IMR-90 (cell line): Measurements from ENCODE around the gene IFNW1. TPM values are rescaled to one million over a fixed set of nuclear protein-coding genes. Genes with fewer than 3 reads are reported as not detected.
A peak's percentile ranks its signal among the peaks of the same experiment; 100 is the strongest.

Experiments
- ATAC-seq: fragments of 200-7000 bp; cut with Tn5 transposase; 2 replicates; pipeline ENCODE4 v1.9.1; 2020; ENCODE audit warnings: low read depth, mild to moderate bottlenecking, moderate library complexity
- BruUV-seq: library from RNA; stranded (reverse); fragments of 400-500 nt; replicated peaks from 2 replicates; lab custom pipeline; 2021; lab: Mats Ljungman, UMichigan
- CTCF ChIA-PET: fragments of 300-600 bp; formaldehyde crosslinking; extraction: SDS; loops from one replicate; lab custom pipeline; 2021; ENCODE audit warnings: antibody characterized with exemption; lab: Yijun Ruan, JAX
- POLR2A ChIA-PET: fragments of 300-600 bp; sonication (Branson Sonifier 250); formaldehyde crosslinking; loops from one replicate; lab custom pipeline; 2022; ENCODE audit warnings: antibody characterized with exemption; ENCODE audit not compliant: unreplicated experiment; lab: Charles Lee
- DNase-seq: peaks from one replicate; pipeline ENCODE4 v3.0.0; 2013
- H2AFZ ChIP-seq: replicated peaks from 2 replicates; pipeline ENCODE3; 2013; ENCODE audit warnings: low read length, mild to moderate bottlenecking; ENCODE audit not compliant: poor library complexity
- H2AK5ac ChIP-seq: 2 replicates; pipeline ENCODE4 v1.6.1; 2013; ENCODE audit warnings: low read depth, low read length, inconsistent platforms
- H2AK9ac ChIP-seq: replicated peaks from 2 replicates; pipeline ENCODE3; 2013; ENCODE audit warnings: mild to moderate bottlenecking, low read depth, low read length, moderate library complexity; ENCODE audit not compliant: poor library complexity
- H2BK120ac ChIP-seq: 2 replicates; pipeline ENCODE4 v1.6.1; 2013; ENCODE audit warnings: low read depth, low read length, inconsistent platforms
- H2BK15ac ChIP-seq: 3 replicates; pipeline ENCODE4 v1.6.1; 2013; ENCODE audit warnings: low read depth, low read length, inconsistent platforms
- H2BK20ac ChIP-seq: 2 replicates; pipeline ENCODE4 v1.6.1; 2013; ENCODE audit warnings: low read depth, mild to moderate bottlenecking, inconsistent platforms, low read length, moderate library complexity
- H2BK5ac ChIP-seq: 2 replicates; pipeline ENCODE4 v1.6.1; 2013; ENCODE audit warnings: mild to moderate bottlenecking, low read depth, low read length, inconsistent platforms; ENCODE audit not compliant: poor library complexity, severe bottlenecking
- H3K14ac ChIP-seq: replicated peaks from 2 replicates; pipeline ENCODE4 v1.6.1; 2013; ENCODE audit warnings: low read depth, low read length, inconsistent platforms
- H3K18ac ChIP-seq: 2 replicates; pipeline ENCODE4 v1.6.1; 2013; ENCODE audit warnings: low read depth, low read length, control low read depth
- H3K23ac ChIP-seq: 2 replicates; pipeline ENCODE4 v1.6.1; 2013; ENCODE audit warnings: low read depth, low read length, inconsistent platforms
- H3K27ac ChIP-seq: 2 replicates; pipeline ENCODE4 v1.5.1; 2013; ENCODE audit warnings: mild to moderate bottlenecking, control low read depth, low read length; ENCODE audit not compliant: insufficient read depth
- H3K27me3 ChIP-seq: 2 replicates; pipeline ENCODE4 v1.6.1; 2013; ENCODE audit warnings: low read length; ENCODE audit not compliant: control insufficient read depth, insufficient read depth
- H3K36me3 ChIP-seq: 2 replicates; pipeline ENCODE4 v1.6.1; 2013; ENCODE audit warnings: low read length, mixed read lengths; ENCODE audit not compliant: control insufficient read depth, insufficient read depth
- H3K4ac ChIP-seq: 2 replicates; pipeline ENCODE4 v1.6.1; 2013; ENCODE audit warnings: low read depth, low read length, inconsistent platforms
- H3K4me1 ChIP-seq: 2 replicates; pipeline ENCODE4 v1.6.1; 2013; ENCODE audit warnings: low read length, mixed read lengths; ENCODE audit not compliant: control insufficient read depth, insufficient read depth
- H3K4me2 ChIP-seq: 2 replicates; pipeline ENCODE4 v1.6.1; 2013; ENCODE audit warnings: low read depth, mild to moderate bottlenecking, control low read depth, low read length, moderate library complexity
- H3K4me3 ChIP-seq: 2 replicates; pipeline ENCODE4 v1.5.1; 2013; ENCODE audit warnings: low read depth, mild to moderate bottlenecking, control low read depth, low read length, moderate library complexity; ENCODE audit not compliant: insufficient read depth
- H3K56ac ChIP-seq: 2 replicates; pipeline ENCODE4 v1.6.1; 2013; ENCODE audit warnings: low read length, inconsistent platforms; ENCODE audit not compliant: insufficient read depth; ENCODE audit errors: extremely low read depth
- H3K79me1 ChIP-seq, 2 experiments: 2 replicates each; pipeline ENCODE4 v1.6.1; 2013; ENCODE audit warnings: low read length in 2 of 2, inconsistent platforms in 1 of 2, low read depth in 1 of 2
- H3K9ac ChIP-seq: 2 replicates; pipeline ENCODE4 v1.6.1; 2013; ENCODE audit warnings: low read depth, low read length, control low read depth
- H3K9me1 ChIP-seq: 2 replicates; pipeline ENCODE4 v1.6.1; 2013; ENCODE audit warnings: low read length, inconsistent platforms; ENCODE audit not compliant: insufficient read depth
- H3K9me3 ChIP-seq: 2 replicates; pipeline ENCODE4 v1.6.1; 2013; ENCODE audit warnings: low read length; ENCODE audit not compliant: control insufficient read depth, insufficient read depth
- H4K20me1 ChIP-seq: 2 replicates; pipeline ENCODE4 v1.6.1; 2013; ENCODE audit warnings: low read length, inconsistent platforms; ENCODE audit not compliant: insufficient read depth
- H4K5ac ChIP-seq: 2 replicates; pipeline ENCODE4 v1.6.1; 2013; ENCODE audit warnings: mild to moderate bottlenecking, low read depth, low read length, control low read depth
- H4K8ac ChIP-seq, 2 experiments: 2 replicates each; pipeline ENCODE4 v1.6.1; 2013; ENCODE audit warnings: low read depth in 2 of 2, low read length in 2 of 2, control low read depth in 1 of 2, inconsistent platforms in 1 of 2
- H4K91ac ChIP-seq: 2 replicates; pipeline ENCODE4 v1.6.1; 2013; ENCODE audit warnings: low read depth, low read length, inconsistent platforms; ENCODE audit not compliant: insufficient read depth
- FOS ChIP-seq: fragments of 150-350 bp; IDR thresholded peaks from 2 replicates; pipeline ENCODE4 v1.6.1; 2016; ENCODE audit warnings: low read depth, low read length
- POLR2A ChIP-seq: IDR thresholded peaks from 2 replicates; pipeline ENCODE4 v1.6.1; 2012; ENCODE audit warnings: mild to moderate bottlenecking, low read depth, low read length
- WGBS, 2 experiments: methylation state at CpG; one replicate each; pipeline versions ENCODE4 v1.1.5 to v1.1.7; 2013; ENCODE audit warnings: missing lambda C conversion rate in 2 of 2; ENCODE audit not compliant: insufficient read length in 1 of 2; ENCODE audit errors: extremely low coverage in 2 of 2; 5-methylcytosine and 5-hydroxymethylcytosine counted together
- dilution Hi-C: fragments of 300-500 bp; cut with HindIII; formaldehyde crosslinking; loops from one replicate; pipeline ENCODE4 v1.14.3; 2018; ENCODE audit warnings: low sequenced_read_pairs; ENCODE audit not compliant: unreplicated experiment
- in situ Hi-C: fragments of 300-500 bp; cut with MboI; formaldehyde crosslinking; loops from 3 replicates; pipeline ENCODE4 v1.14.3; 2019; ENCODE audit warnings: low sequenced_read_pairs, inconsistent platforms, mixed read lengths
- intact Hi-C: fragments of 100-400 bp; cut with micrococcal nuclease; formaldehyde crosslinking; loops from 2 replicates; pipeline ENCODE4 v1.10.0; 2022
- polyA plus RNA-seq, 3 experiments: library from polyadenylated mRNA; depleted of rRNA; stranded (reverse); fragments of >200 nt; gene quantifications; 2 replicates each; pipeline ENCODE4 v1.2.3, GENCODE V29; 2012; ENCODE audit warnings: low replicate concordance in 1 of 3
- total RNA-seq: library from RNA; depleted of rRNA; stranded (reverse); fragments of >200 nt; gene quantifications from 2 replicates; pipeline ENCODE4 v1.2.3, GENCODE V29; 2012

Gene IFNW1
- total and polyA plus RNA-seq, 2 of the 4 experiments (the other 2 are of a cell fraction), result not detected

GRCh38 chr9:21154018-21154608, 12.5 kb upstream of the IFNW1 start:
- no peak overlapping the region for H2BK120ac ChIP-seq
- no peaks in the 10 kb centered on the region for H3K27me3 ChIP-seq
- H4K5ac ChIP-seq, result no peak overlapping the region
- no peak overlapping the region for H3K4me3 ChIP-seq
- no peak overlapping the region for H2AFZ ChIP-seq
- ChIA-PET POLR2A (no interaction called here), CTCF (no interaction called here)
- H3K23ac ChIP-seq, result no peak overlapping the region
- H3K4ac ChIP-seq, result no peak overlapping the region
- H3K18ac ChIP-seq, result no peak overlapping the region
- ATAC-seq (peak; percentile 60), DNase-seq (peak; percentile 1)
- BruUV-seq, result no TSS peak
- WGBS, 2 experiments, result no CpG with 5 or more reads among the region's 3 CpGs
- H2AK5ac ChIP-seq, result no peak overlapping the region
- no peak overlapping the region for H3K4me2 ChIP-seq
- in situ Hi-C loops, result no loop called here
- H3K9ac ChIP-seq, result no peak overlapping the region
- dilution Hi-C loops, result no loop called here
- no peaks in the 10 kb centered on the region for H3K9me1 ChIP-seq
- H4K8ac ChIP-seq, result no peak overlapping the region
- H3K79me1 ChIP-seq, result no peaks in the 10 kb centered on the region
- H4K91ac ChIP-seq, result no peak overlapping the region
- no peak overlapping the region for H3K14ac ChIP-seq
- no peak overlapping the region for H3K56ac ChIP-seq
- H3K27ac ChIP-seq, result no peak overlapping the region
- no peak overlapping the region for H2AK9ac ChIP-seq
- H3K4me1 ChIP-seq, result no peaks in the 10 kb centered on the region
- H4K20me1 ChIP-seq, result no peaks in the 10 kb centered on the region
- no peak overlapping the region for H2BK15ac ChIP-seq
- TF ChIP-seq POLR2A (no peak), FOS (no peak)
- H3K9me3 ChIP-seq, result no peaks in the 10 kb centered on the region
- intact Hi-C loops, result no loop called here
- H2BK20ac ChIP-seq, result no peak overlapping the region
- no peak overlapping the region for H2BK5ac ChIP-seq
- no peaks in the 10 kb centered on the region for H3K36me3 ChIP-seq
